Measurements from ENCODE around the gene TMEM151B.

Gene TMEM151B

DNA sequence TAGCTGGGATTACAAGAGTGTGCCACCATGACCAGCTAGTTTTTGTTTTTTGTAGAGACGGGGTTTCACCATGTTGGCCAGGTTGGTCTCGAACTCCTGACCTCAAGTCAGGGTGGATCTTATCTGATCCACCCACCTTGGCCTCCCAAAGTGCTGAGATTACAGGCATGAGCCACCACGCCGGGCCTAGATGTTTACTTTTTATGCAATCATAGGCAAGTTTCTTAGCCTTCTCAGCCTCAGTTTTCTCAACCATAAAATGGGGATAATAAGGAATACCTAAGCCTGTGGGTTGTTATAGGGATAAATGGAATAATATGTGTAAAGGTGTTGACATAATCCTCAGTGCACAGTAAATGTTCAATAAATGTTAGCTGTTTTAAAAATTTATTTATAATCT lies 82.0 kb downstream of the TMEM151B start:
- Histone ChIP-seq H3K9ac (ENCODE audit: low read length) (no peak overlapping the region), H3K9me3 (replicated peaks; ENCODE audit: insufficient read depth, low read length) (no peaks in the 10 kb centered on the region), H3K36me3 (replicated peaks; ENCODE audit: insufficient read depth, low read length) (no peaks in the 10 kb centered on the region), H2AFZ (ENCODE audit: low read length) (no peak overlapping the region), H3K27me3 (replicated peaks; ENCODE audit: insufficient read depth, low read length) (no peaks in the 10 kb centered on the region), H3K4me2 (ENCODE audit: low read depth, low read length) (no peak overlapping the region), H3K4me1 (ENCODE audit: low read length) (no peaks in the 10 kb centered on the region), H3F3A (ENCODE audit: insufficient read depth, low read length) (no peaks in the 10 kb centered on the region), H3K9me2 (replicated peaks; ENCODE audit: insufficient read depth, low read length) (no peaks in the 10 kb centered on the region), H3K4me3 (ENCODE audit: low read length) (no peak overlapping the region), H4K20me1 (ENCODE audit: insufficient read depth, low read length) (no peaks in the 10 kb centered on the region), H3K27ac (ENCODE audit: low read length) (no peak overlapping the region), H3K79me2 (ENCODE audit: low read length) (no peaks in the 10 kb centered on the region)
- no peak for TF ChIP-seq CTCF (IDR thresholded peaks at IDR 0.05; ENCODE audit: low read length)
- TF ChIP-seq EZH2 (optimal IDR thresholded peaks at IDR 0.05; ENCODE audit: low read depth, low read length) = no peak
- TF ChIP-seq EZH2phosphoT487 (IDR thresholded peaks at IDR 0.05; ENCODE audit: low read length) = no peak
- DNase-seq = no peak

DNA sequence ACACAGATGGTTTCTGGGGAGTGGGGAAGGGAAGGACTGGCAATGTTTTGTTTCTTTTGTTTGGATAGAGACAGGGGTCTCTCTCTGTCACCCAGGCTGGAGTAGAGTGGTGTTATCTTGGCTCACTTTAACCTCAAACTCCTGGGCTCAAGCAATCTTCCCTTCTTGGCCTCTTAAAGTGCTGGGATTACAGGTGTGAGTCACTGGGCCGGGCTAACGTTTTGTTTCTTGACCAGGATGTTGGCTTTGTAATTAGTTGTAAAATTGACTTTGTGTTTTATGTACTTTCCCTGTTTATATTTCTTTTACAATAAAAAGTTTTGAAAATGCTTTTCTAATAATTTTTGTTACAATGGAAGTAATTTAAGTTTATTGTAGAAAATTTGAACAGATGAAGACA lies 83.1 kb downstream of the TMEM151B start:
- H4K20me1 ChIP-seq (ENCODE audit: insufficient read depth, low read length) = no peaks in the 10 kb centered on the region
- H3K9ac ChIP-seq (ENCODE audit: low read length) = no peak overlapping the region
- no peaks in the 10 kb centered on the region for H3K4me1 ChIP-seq (ENCODE audit: low read length)
- TF ChIP-seq EZH2 (optimal IDR thresholded peaks at IDR 0.05; ENCODE audit: low read depth, low read length) (no peak), CTCF (IDR thresholded peaks at IDR 0.05; ENCODE audit: low read length) (no peak), EZH2phosphoT487 (IDR thresholded peaks at IDR 0.05; ENCODE audit: low read length) (no peak)
- no peaks in the 10 kb centered on the region for H3K36me3 ChIP-seq (replicated peaks; ENCODE audit: insufficient read depth, low read length)
- no peak for DNase-seq
- no peak overlapping the region for H3K4me3 ChIP-seq (ENCODE audit: low read length)
- H3K27ac ChIP-seq (ENCODE audit: low read length) = no peak overlapping the region
- H3F3A ChIP-seq (ENCODE audit: insufficient read depth, low read length) = no peaks in the 10 kb centered on the region
- no peaks in the 10 kb centered on the region for H3K79me2 ChIP-seq (ENCODE audit: low read length)
- no peak overlapping the region for H2AFZ ChIP-seq (ENCODE audit: low read length)
- no peaks in the 10 kb centered on the region for H3K9me3 ChIP-seq (replicated peaks; ENCODE audit: insufficient read depth, low read length)
- no peaks in the 10 kb centered on the region for H3K27me3 ChIP-seq (replicated peaks; ENCODE audit: insufficient read depth, low read length)
- H3K9me2 ChIP-seq (replicated peaks; ENCODE audit: insufficient read depth, low read length) = no peaks in the 10 kb centered on the region
- H3K4me2 ChIP-seq (ENCODE audit: low read depth, low read length) = no peak overlapping the region

GRCh38 chr6:44355640-44356039 lies 85.4 kb downstream of the TMEM151B start:
- DNase-seq = no peak
- no peaks in the 10 kb centered on the region for H4K20me1 ChIP-seq (ENCODE audit: insufficient read depth, low read length)
- no peaks in the 10 kb centered on the region for H3K9me2 ChIP-seq (replicated peaks; ENCODE audit: insufficient read depth, low read length)
- H3K27ac ChIP-seq (ENCODE audit: low read length) = no peak overlapping the region
- no peaks in the 10 kb centered on the region for H3K4me1 ChIP-seq (ENCODE audit: low read length)
- H3K4me3 ChIP-seq (ENCODE audit: low read length) = no peak overlapping the region
- H3K27me3 ChIP-seq (replicated peaks; ENCODE audit: insufficient read depth, low read length) = no peaks in the 10 kb centered on the region
- H3F3A ChIP-seq (ENCODE audit: insufficient read depth, low read length) = no peaks in the 10 kb centered on the region
- TF ChIP-seq CTCF (IDR thresholded peaks at IDR 0.05; ENCODE audit: low read length) (no peak), EZH2 (optimal IDR thresholded peaks at IDR 0.05; ENCODE audit: low read depth, low read length) (no peak), EZH2phosphoT487 (IDR thresholded peaks at IDR 0.05; ENCODE audit: low read length) (no peak)
- H3K9me3 ChIP-seq (replicated peaks; ENCODE audit: insufficient read depth, low read length) = no peaks in the 10 kb centered on the region
- no peak overlapping the region for H2AFZ ChIP-seq (ENCODE audit: low read length)
- no peak overlapping the region for H3K4me2 ChIP-seq (ENCODE audit: low read depth, low read length)
- H3K36me3 ChIP-seq (replicated peaks; ENCODE audit: insufficient read depth, low read length) = no peaks in the 10 kb centered on the region
- no peak overlapping the region for H3K9ac ChIP-seq (ENCODE audit: low read length)
- H3K79me2 ChIP-seq (ENCODE audit: low read length) = no peaks in the 10 kb centered on the region

Measured in MM.1S (cell line).